NCI-H345 treated with DMSO at 0.1 percent for 48 hours (cell line): ENCODE data around the gene PANX2.
A peak's percentile ranks its signal among the peaks of the same experiment; 100 is the strongest.
"Not testable (repeated sequence)": the region's sequence is repeated elsewhere in the genome, so short reads cannot be mapped to it uniquely, and the experiment has no call there.

Source experiments
- DNase-seq: peaks from one replicate; lab custom pipeline; 2025; ENCODE audit not compliant: unreplicated experiment; lab: John Stamatoyannopoulos, UW

PANX2 gene

GRCh38 chr22:50170453-50171318 is at the start of gene PANX2:
PANX2 (plus strand) TSS chr22:50170731; CDS start chr22:50170731, 0 bp downstream.
- DNase-seq, result no peak

GRCh38 chr22:50121202-50121740 is 49.3 kb upstream of the PANX2 start:
- DNase-seq, result no peak

- no peak for DNase-seq
Observed at GRCh38 chr22:50123119-50123518, 47.4 kb upstream of the PANX2 start.

GRCh38 chr22:50125029-50125428 is 45.5 kb upstream of the PANX2 start:
- DNase-seq, result no peak

GRCh38 chr22:50129121-50129736 is 41.3 kb upstream of the PANX2 start:
- no peak for DNase-seq

- no peak for DNase-seq
Observed at GRCh38 chr22:50131894-50132293, 38.6 kb upstream of the PANX2 start.

- DNase-seq, result no peak
Observed at GRCh38 chr22:50134481-50134880, 36.0 kb upstream of the PANX2 start.

- peak; percentile 65 for DNase-seq
Observed at GRCh38 chr22:50136581-50137015, 33.9 kb upstream of the PANX2 start.

GRCh38 chr22:50137277-50137676 is 33.3 kb upstream of the PANX2 start:
- not testable (repeated sequence) for DNase-seq

GRCh38 chr22:50138041-50138440 is 32.5 kb upstream of the PANX2 start:
- no peak for DNase-seq

- no peak for DNase-seq
Observed at GRCh38 chr22:50138988-50139387, 31.5 kb upstream of the PANX2 start.

- DNase-seq, result peak; percentile 95
Observed at GRCh38 chr22:50139843-50140415, 30.6 kb upstream of the PANX2 start.

GRCh38 chr22:50140615-50141014 is 29.9 kb upstream of the PANX2 start:
- no peak for DNase-seq

GRCh38 chr22:50141462-50141861 is 29.1 kb upstream of the PANX2 start:
- DNase-seq, result no peak

- DNase-seq, result peak; percentile 61
Observed at GRCh38 chr22:50141891-50142363, 28.6 kb upstream of the PANX2 start.

GRCh38 chr22:50143096-50143495 is 27.4 kb upstream of the PANX2 start:
- DNase-seq, result no peak

GRCh38 chr22:50144005-50144614 is 26.4 kb upstream of the PANX2 start:
- DNase-seq, result no peak

GRCh38 chr22:50145721-50146438 is 24.7 kb upstream of the PANX2 start:
- DNase-seq, result no peak

- DNase-seq, result no peak
Observed at GRCh38 chr22:50146439-50147238, 23.9 kb upstream of the PANX2 start.
